Activated naive CD8-positive, alpha-beta T cell treated with anti-CD3 and anti-CD28 coated beads, Interleukin-2, amount 50 U/mL, for 24 hours (primary cell): ENCODE results near the gene PCBP2.
A peak's percentile ranks its signal among the peaks of the same experiment; 100 is the strongest.

Experiments
- ATAC-seq: fragments of 150-1000 bp; cut with Tn5 transposase; one replicate; pipeline ENCODE4 v1.10.0; 2021
- DNase-seq: peaks from one replicate; pipeline ENCODE4 v3.0.0; 2021
- H3K27ac Mint-ChIP-seq: one replicate; pipeline ENCODE4 v1.8.0; 2021; ENCODE audit warnings: mild to moderate bottlenecking, mixed read lengths
- H3K27me3 Mint-ChIP-seq: one replicate; pipeline ENCODE4 v1.8.0; 2021; ENCODE audit warnings: mixed read lengths
- H3K36me3 Mint-ChIP-seq: one replicate; pipeline ENCODE4 v1.8.0; 2021; ENCODE audit warnings: low read depth, mixed read lengths
- H3K4me1 Mint-ChIP-seq: one replicate; pipeline ENCODE4 v1.8.0; 2021; ENCODE audit warnings: mixed read lengths
- H3K4me3 Mint-ChIP-seq: one replicate; pipeline ENCODE4 v1.8.0; 2021; ENCODE audit warnings: mild to moderate bottlenecking, moderate library complexity, mixed read lengths
- H3K9me3 Mint-ChIP-seq: one replicate; pipeline ENCODE4 v1.8.0; 2021; ENCODE audit warnings: mixed read lengths

Gene PCBP2

DNA sequence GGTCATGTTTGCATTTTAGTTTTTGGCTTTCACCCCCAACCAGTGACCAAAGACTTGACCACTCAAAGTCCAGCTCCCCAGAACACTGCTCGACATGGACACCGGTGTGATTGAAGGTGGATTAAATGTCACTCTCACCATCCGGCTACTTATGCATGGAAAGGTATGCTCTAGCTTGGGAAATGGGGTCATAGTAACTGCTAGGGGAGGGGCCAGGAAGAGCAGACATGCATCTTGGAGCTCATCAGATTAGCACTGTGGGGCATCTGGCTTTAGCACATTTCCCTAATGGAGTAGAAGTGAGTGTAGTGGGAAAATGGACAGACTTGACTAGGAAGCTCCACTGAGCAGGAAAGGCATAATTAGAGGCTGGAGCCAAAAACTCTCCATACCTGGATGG, 2.8 kb downstream of the PCBP2 start:
- Mint-ChIP-seq H3K36me3 (peaks cover 67% of the 10 kb centered on the region), H3K27me3 (no peaks in the 10 kb centered on the region), H3K4me1 (peaks cover 56% of the 10 kb centered on the region), H3K9me3 (no peaks in the 10 kb centered on the region), H3K4me3 (peak overlapping the region; percentile 97), H3K27ac (peak overlapping the region; percentile 99)
- ATAC-seq (no peak), DNase-seq (no peak)

DNA sequence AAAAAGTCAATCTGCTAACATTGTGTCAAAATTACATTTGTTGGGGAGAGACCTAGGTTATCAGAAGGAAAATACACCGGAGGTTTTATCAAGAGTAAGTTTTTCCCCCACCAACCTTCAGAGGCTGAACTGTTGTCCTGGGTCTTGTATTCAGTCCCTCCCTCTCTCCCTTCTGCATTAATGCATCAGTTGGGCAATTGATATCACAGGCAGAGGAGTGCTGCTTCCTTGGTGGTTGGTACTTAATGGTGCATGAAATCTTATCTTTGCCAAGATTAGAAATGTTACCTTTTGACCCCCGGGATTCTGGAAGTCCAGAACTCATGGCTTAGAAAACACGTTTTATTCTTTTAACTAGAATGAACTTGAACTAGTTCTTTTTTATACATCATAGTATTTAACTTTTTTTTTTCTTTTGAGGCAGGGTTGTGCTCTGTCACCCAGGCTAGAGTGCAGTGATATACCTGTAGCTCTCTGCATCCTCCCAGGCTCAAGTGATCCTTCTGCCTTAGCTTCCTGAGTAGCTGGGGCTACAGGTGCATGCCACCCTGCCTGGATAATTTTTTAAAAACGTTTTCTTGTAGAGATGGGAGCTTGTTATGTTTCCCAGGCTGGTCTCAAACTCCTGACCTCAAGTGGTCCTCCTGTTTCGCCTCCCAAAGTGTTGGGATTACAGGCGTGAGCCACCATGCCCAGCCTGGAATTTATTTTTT, 4.9 kb downstream of the PCBP2 start:
- no peaks in the 10 kb centered on the region for H3K27me3 Mint-ChIP-seq
- DNase-seq (no peak), ATAC-seq (no peak)
- H3K9me3 Mint-ChIP-seq: no peaks in the 10 kb centered on the region
- H3K36me3 Mint-ChIP-seq: peaks cover 85% of the 10 kb centered on the region
- H3K4me3 Mint-ChIP-seq: no peak overlapping the region
- H3K27ac Mint-ChIP-seq: no peak overlapping the region
- H3K4me1 Mint-ChIP-seq: peaks cover 65% of the 10 kb centered on the region

DNA sequence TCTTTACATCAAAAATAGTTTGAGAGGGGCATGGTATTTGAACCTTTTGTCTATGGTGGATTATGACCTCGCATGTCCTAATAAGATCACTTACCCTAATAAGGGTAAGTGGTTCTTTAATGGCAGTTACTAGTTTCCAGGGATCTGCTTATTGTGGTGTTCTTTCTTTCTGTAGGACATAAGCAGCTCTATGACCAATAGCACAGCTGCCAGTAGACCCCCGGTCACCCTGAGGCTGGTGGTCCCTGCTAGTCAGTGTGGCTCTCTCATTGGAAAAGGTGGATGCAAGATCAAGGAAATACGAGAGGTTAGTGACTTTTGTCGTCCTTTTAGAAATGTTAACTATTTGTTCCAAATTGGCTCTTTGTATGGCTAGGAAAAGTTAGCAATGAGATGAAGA, 7.2 kb downstream of the PCBP2 start:
- ATAC-seq (no peak), DNase-seq (no peak)
- H3K4me1 Mint-ChIP-seq: peaks cover 66% of the 10 kb centered on the region
- no peaks in the 10 kb centered on the region for H3K9me3 Mint-ChIP-seq
- H3K27ac Mint-ChIP-seq: peak overlapping the region; percentile 62
- no peak overlapping the region for H3K4me3 Mint-ChIP-seq
- peaks cover 93% of the 10 kb centered on the region for H3K36me3 Mint-ChIP-seq
- no peaks in the 10 kb centered on the region for H3K27me3 Mint-ChIP-seq

DNA sequence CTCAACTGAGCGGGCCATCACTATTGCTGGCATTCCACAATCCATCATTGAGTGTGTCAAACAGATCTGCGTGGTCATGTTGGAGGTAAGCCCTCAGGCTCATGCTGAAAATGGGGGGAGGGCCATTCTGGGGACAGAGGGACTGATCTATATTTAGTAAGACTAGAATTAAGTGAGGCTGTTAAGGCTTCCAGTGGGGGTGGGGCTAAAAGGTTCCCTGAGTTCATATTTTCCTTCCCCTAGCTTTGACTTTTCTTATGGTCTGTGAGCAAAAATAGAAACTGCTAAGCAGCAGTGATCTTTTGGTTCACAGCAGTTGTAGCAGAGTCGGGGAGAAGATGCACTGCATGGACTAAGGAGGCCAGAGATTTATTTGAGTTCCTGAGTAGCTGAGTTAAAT, 9.2 kb downstream of the PCBP2 start:
- H3K4me1 Mint-ChIP-seq: peaks cover 53% of the 10 kb centered on the region
- no peak overlapping the region for H3K4me3 Mint-ChIP-seq
- peaks cover 90% of the 10 kb centered on the region for H3K36me3 Mint-ChIP-seq
- no peak for DNase-seq
- H3K27me3 Mint-ChIP-seq: no peaks in the 10 kb centered on the region
- H3K9me3 Mint-ChIP-seq: no peaks in the 10 kb centered on the region
- H3K27ac Mint-ChIP-seq: peak overlapping the region; percentile 75
- no peak for ATAC-seq

DNA sequence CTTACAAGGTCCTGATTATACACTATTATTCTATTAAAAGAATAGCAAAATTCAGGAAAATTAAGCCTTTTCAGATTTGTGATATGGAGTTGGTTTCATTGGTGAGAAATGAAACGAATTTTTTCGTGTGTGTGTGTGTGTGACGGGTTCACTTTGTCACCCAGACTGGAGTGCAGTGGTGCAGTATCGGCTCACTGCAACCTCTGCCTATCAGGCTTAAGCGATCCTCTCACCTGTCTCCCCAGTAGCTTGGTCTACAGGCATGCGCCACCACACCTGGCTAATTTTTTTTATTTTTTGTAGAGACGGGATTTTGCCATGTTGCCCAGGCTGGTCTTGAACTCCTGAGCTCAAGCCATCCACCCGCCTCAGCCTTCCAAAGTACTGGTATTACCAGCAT, 9.7 kb downstream of the PCBP2 start:
- H3K36me3 Mint-ChIP-seq: peaks cover 90% of the 10 kb centered on the region
- H3K9me3 Mint-ChIP-seq: no peaks in the 10 kb centered on the region
- peaks cover 51% of the 10 kb centered on the region for H3K4me1 Mint-ChIP-seq
- ATAC-seq (no peak), DNase-seq (no peak)
- H3K27me3 Mint-ChIP-seq: no peaks in the 10 kb centered on the region
- no peak overlapping the region for H3K4me3 Mint-ChIP-seq
- peak overlapping the region; percentile 75 for H3K27ac Mint-ChIP-seq

DNA sequence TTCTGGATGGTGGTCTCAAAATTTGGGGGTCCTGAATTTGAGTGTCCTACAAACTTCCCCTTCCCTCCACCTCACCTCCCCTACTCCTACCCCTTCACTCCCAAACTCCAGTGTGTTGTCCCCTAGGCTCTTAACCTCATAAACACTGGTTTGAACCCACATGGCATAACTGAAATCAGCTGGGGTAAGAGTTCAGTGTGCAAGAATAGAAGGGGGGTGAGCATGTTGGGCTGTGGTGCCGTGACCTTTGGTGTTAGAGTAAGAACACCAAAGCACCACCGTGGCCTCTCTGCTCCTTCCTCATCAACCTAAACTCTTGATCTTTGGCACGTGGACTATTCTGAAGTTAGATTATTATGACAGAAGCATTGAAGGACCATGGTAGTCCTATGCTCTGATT, 11.0 kb downstream of the PCBP2 start:
- peak overlapping the region; percentile 53 for H3K27ac Mint-ChIP-seq
- H3K27me3 Mint-ChIP-seq: no peaks in the 10 kb centered on the region
- no peak overlapping the region for H3K4me3 Mint-ChIP-seq
- H3K9me3 Mint-ChIP-seq: no peaks in the 10 kb centered on the region
- ATAC-seq: no peak
- DNase-seq: no peak
- H3K4me1 Mint-ChIP-seq: peaks cover 50% of the 10 kb centered on the region
- peaks cover 94% of the 10 kb centered on the region for H3K36me3 Mint-ChIP-seq

DNA sequence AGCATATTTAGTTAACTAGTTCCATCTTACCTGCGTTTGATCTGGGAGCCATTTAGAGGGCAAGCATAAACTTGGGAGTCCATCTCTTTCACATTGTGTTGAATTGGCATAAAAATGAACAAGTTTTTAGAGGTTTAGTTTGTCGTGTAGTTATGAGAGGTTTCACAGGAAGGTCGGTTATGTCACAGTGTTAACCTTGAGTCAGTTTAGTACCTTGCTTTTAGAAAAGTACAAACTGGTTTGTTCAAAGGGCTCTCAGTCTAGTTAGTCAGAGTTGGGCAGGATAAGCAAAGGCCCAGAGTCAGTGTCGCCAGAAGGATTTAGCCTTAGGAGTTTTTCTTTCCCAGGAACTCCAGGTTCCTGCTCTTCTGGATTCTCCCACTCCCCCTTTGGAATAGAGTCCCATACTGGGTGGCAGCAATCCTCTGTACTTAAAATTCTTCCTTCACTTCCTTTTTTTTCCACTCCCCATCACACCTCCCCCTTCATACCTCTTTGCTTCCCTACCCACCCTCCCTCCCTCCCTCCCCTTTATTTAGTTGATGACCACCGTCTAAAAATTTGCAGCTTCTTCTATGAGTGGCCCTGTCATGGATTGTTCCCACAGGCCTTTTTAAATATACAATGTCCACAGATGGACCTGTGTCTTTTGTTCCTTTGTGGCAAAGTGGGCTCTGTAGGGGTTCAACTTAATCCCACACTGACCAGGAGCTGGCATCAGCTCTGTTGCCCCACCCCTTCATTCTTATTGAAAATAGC, 12.1 kb downstream of the PCBP2 start:
- peaks cover 93% of the 10 kb centered on the region for H3K36me3 Mint-ChIP-seq
- DNase-seq (no peak), ATAC-seq (no peak)
- peaks cover 45% of the 10 kb centered on the region for H3K4me1 Mint-ChIP-seq
- no peak overlapping the region for H3K4me3 Mint-ChIP-seq
- H3K9me3 Mint-ChIP-seq: no peaks in the 10 kb centered on the region
- no peaks in the 10 kb centered on the region for H3K27me3 Mint-ChIP-seq
- peak overlapping the region; percentile 26 for H3K27ac Mint-ChIP-seq

DNA sequence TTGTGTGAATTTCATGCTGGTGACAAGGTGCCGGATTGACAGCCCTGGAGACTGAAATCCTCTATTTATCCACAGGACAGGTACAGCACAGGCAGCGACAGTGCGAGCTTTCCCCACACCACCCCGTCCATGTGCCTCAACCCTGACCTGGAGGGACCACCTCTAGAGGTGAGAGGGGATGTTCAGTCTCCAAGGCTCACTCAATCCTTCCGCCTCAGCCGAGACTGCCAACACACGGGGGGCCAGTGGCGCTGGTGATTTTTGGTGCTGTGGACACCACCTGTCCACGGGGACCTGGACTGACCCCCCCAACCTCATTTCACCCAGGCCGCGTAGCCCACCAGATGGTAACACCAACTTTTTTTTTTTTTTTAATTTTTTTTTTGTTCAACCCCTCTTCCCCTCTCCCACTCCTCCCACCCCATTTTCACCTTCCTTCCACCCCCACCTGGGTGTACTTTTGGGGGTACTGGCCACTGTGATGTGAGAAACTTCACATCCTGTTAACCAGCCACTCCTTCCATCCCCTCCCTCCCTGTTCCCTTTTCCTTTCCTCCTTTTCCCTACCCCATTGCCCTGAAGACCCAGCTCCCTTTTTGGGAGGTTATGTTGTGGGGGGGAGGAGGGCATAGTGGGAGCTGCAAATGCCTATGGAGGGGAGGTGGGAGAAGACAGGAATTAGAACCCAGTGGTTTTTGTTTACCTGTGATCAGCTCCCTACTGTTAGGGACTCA, 12.9 kb downstream of the PCBP2 start:
- Mint-ChIP-seq H3K4me3 (no peak overlapping the region), H3K27ac (peak overlapping the region; percentile 31), H3K4me1 (peaks cover 39% of the 10 kb centered on the region), H3K9me3 (no peaks in the 10 kb centered on the region), H3K27me3 (no peaks in the 10 kb centered on the region), H3K36me3 (peaks cover 92% of the 10 kb centered on the region)
- ATAC-seq: no peak
- DNase-seq: no peak

DNA sequence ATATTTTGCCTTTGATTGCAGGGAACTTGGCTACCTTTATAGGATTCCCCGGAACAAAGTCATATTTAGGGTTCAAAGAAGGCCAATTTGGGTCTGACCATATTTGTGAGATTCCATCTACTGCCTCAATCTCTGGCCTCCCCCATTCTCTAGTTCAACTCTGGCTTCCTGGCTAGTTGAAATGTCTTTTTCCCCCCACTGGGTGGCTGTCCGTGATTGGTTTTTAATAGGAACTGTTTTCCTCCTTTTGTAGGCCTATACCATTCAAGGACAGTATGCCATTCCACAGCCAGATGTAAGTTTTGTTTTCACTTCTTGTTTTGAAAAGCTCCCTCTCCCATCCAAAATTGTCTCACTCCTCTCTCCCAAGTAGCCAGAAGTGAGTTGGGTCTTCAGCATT, 13.8 kb downstream of the PCBP2 start:
- Mint-ChIP-seq H3K9me3 (no peaks in the 10 kb centered on the region), H3K27me3 (no peaks in the 10 kb centered on the region), H3K4me3 (no peak overlapping the region), H3K36me3 (peaks cover 88% of the 10 kb centered on the region), H3K27ac (peak overlapping the region; percentile 15), H3K4me1 (peaks cover 32% of the 10 kb centered on the region)
- ATAC-seq (no peak), DNase-seq (no peak)

DNA sequence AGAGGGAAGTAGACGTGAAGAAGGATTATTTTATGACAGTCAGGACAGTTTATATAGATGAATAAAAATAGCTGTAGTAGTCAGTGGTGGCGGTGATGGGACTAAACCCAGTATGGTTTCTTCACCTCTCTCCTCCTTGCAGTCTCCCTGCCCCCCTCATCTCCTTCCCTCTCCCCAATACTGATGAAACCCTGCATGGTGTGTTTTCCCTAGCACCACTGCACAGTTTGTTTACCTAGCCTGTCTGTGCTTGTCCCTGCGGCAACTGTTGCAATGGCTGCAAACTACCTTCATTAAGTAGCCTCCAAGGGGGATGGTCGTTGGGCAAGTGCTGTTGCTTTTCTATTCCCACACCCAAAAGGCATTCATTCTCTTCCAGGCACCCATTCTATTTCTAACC, 14.7 kb downstream of the PCBP2 start:
- no peaks in the 10 kb centered on the region for H3K9me3 Mint-ChIP-seq
- DNase-seq: no peak
- H3K27me3 Mint-ChIP-seq: no peaks in the 10 kb centered on the region
- H3K4me1 Mint-ChIP-seq: peaks cover 30% of the 10 kb centered on the region
- H3K36me3 Mint-ChIP-seq: peaks cover 85% of the 10 kb centered on the region
- no peak overlapping the region for H3K4me3 Mint-ChIP-seq
- H3K27ac Mint-ChIP-seq: peak overlapping the region; percentile 59
- ATAC-seq: no peak

DNA sequence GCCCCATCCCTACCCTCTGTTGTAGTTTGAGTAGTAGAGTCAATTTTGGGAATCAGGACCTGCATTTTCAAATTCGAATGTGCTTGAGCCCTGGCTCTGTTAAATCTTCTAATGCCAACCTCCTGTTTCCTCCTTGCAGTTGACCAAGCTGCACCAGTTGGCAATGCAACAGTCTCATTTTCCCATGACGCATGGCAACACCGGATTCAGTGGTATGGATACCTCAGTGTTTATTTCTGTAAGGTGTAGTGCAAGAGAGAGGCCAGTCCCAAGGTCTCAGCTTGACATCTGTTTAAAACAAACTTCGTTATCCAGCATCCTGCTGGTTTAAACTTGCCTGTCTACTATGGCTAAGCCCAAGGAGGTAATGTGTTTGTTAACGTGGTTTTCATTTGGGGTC, 15.2 kb downstream of the PCBP2 start:
- no peak overlapping the region for H3K4me3 Mint-ChIP-seq
- ATAC-seq (no peak), DNase-seq (no peak)
- H3K36me3 Mint-ChIP-seq: peaks cover 85% of the 10 kb centered on the region
- peak overlapping the region; percentile 59 for H3K27ac Mint-ChIP-seq
- H3K9me3 Mint-ChIP-seq: no peaks in the 10 kb centered on the region
- peaks cover 33% of the 10 kb centered on the region for H3K4me1 Mint-ChIP-seq
- H3K27me3 Mint-ChIP-seq: no peaks in the 10 kb centered on the region

DNA sequence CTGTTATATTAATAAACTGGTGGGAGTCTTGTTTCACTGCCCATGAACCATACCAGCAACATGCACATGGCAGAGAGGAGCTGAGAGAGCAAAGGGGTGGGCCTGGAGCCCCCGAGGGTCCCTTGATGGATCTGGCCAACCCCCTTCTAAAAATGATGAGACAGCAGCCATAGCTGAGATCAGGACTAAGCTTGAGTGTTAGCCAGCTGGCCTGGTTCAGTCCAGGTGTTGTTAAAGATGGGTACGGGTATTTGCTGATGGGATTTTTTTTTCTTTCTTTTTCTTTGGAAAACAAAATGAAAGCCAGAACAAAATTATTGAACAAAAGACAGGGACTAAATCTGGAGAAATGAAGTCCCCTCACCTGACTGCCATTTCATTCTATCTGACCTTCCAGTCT, 16.0 kb downstream of the PCBP2 start:
- DNase-seq (no peak), ATAC-seq (no peak)
- no peak overlapping the region for H3K4me3 Mint-ChIP-seq
- peak overlapping the region; percentile 75 for H3K27ac Mint-ChIP-seq
- no peaks in the 10 kb centered on the region for H3K9me3 Mint-ChIP-seq
- no peaks in the 10 kb centered on the region for H3K27me3 Mint-ChIP-seq
- peaks cover 83% of the 10 kb centered on the region for H3K36me3 Mint-ChIP-seq
- H3K4me1 Mint-ChIP-seq: peaks cover 33% of the 10 kb centered on the region

DNA sequence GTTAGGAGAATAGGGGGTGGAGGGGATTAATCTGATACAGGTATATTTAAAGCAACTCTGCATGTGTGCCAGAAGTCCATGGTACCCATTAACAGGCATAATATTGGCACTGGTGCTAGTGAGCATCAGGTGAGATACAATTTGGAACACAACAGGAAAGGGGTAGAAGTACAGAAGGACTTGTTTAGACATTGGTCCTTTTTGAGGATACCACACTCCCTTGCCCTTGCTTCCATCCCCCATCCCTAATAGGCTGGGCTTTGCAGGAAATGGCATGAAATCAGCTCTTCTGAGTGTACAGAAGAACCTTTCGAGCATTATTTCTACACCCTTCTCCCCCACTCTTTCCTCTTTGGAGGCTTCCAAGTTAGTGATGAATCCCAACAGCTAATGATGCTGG, 16.4 kb downstream of the PCBP2 start:
- Mint-ChIP-seq H3K4me1 (peaks cover 29% of the 10 kb centered on the region), H3K27ac (peak overlapping the region; percentile 75), H3K36me3 (peaks cover 81% of the 10 kb centered on the region), H3K9me3 (no peaks in the 10 kb centered on the region), H3K27me3 (no peaks in the 10 kb centered on the region), H3K4me3 (no peak overlapping the region)
- ATAC-seq (no peak), DNase-seq (no peak)

DNA sequence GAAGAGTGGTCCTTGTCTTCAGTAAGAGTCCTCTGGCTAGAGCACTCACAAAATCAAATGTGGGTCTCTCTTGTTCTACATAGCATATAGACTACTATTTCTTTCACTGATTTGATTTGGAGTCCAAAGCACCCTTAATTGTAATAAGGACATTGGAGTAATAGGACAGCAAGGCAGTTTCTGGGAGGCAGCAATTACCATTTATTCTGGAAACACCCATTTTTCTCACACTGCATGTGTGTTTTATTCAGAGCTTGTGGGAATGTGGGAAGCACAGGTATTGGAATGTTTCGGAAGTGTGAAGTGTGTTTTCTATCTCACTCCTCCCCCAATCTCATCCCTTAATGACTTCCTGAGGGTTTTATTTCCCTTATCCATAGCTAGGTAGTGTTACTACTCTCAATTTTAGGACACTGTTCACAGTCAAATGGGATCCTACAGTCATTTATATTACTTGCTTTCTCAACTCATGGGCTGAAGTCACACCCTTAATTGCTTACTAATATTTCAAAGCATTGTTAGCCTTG, 20.2 kb downstream of the PCBP2 start:
- no peak for ATAC-seq
- H3K27me3 Mint-ChIP-seq: no peaks in the 10 kb centered on the region
- peaks cover 51% of the 10 kb centered on the region for H3K4me1 Mint-ChIP-seq
- H3K4me3 Mint-ChIP-seq: no peak overlapping the region
- peak overlapping the region; percentile 21 for H3K27ac Mint-ChIP-seq
- no peak for DNase-seq
- peaks cover 83% of the 10 kb centered on the region for H3K36me3 Mint-ChIP-seq
- no peaks in the 10 kb centered on the region for H3K9me3 Mint-ChIP-seq

DNA sequence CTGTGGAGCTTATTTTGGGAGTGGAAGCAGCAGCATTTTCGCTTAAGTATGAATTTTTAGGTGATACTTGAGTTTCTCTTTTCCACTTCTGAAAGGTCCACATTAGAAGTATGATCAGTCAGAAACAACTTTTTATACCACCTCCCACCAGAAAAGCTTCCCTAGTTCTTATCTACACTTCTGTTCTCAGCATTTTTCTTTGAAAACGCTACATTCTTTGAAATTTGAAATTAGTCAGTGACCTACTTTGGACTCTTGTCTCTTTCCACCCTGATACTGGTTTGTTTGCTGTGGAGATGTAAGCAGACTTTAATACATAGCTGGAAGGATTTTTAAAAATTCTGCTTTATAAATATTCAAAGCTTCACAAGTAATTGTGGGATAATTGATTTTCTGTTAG, 22.2 kb downstream of the PCBP2 start:
- Mint-ChIP-seq H3K36me3 (peaks cover 81% of the 10 kb centered on the region), H3K4me3 (no peak overlapping the region), H3K4me1 (peaks cover 52% of the 10 kb centered on the region), H3K27ac (peak overlapping the region; percentile 85), H3K9me3 (no peaks in the 10 kb centered on the region), H3K27me3 (no peaks in the 10 kb centered on the region)
- no peak for ATAC-seq
- DNase-seq: no peak
